GM12878 (cell line): ENCODE measurements around the gene GPR17. TPM values are rescaled to one million over a fixed set of nuclear protein-coding genes. Genes with fewer than 3 reads are reported as not detected.
A peak's percentile ranks its signal among the peaks of the same experiment; 100 is the strongest.

Source experiments
- ATF7 ChIP-seq: fragments of 450-650 bp; IDR thresholded peaks from 2 replicates; pipeline ENCODE4 v1.6.1; 2016; ENCODE audit warnings: low read depth, mild to moderate bottlenecking
- BACH1 ChIP-seq: fragments of 450-650 bp; IDR thresholded peaks from 2 replicates; pipeline ENCODE4 v1.6.1; 2017; ENCODE audit warnings: mild to moderate bottlenecking, borderline replicate concordance
- BCL3 ChIP-seq: IDR thresholded peaks from 2 replicates; pipeline ENCODE4 v1.6.1; 2011; ENCODE audit warnings: borderline replicate concordance, low read depth, mild to moderate bottlenecking, moderate library complexity, low read length; ENCODE audit not compliant: insufficient read depth, poor library complexity, severe bottlenecking
- CHD1 ChIP-seq: IDR thresholded peaks from 2 replicates; pipeline ENCODE4 v1.6.1; 2012; ENCODE audit warnings: low read depth, low read length, improper control_type of control experiment
- EGR1 ChIP-seq, 2 experiments: IDR thresholded peaks; 1 replicate in 1 of 2; 2 replicates in 1 of 2; pipeline ENCODE4 v1.6.1; 2011 to 2012; ENCODE audit warnings: low read depth in 2 of 2, low read length in 2 of 2, borderline replicate concordance in 1 of 2, mild to moderate bottlenecking in 1 of 2, moderate library complexity in 1 of 2
- KLF5 ChIP-seq: fragments of 450-650 bp; IDR thresholded peaks from 2 replicates; pipeline ENCODE4 v1.6.1; 2014; ENCODE audit warnings: mild to moderate bottlenecking; ENCODE audit not compliant: partially characterized antibody
- MAX ChIP-seq: IDR thresholded peaks from 2 replicates; pipeline ENCODE4 v1.6.1; 2012; ENCODE audit warnings: low read depth, low read length, improper control_type of control experiment
- NFYB ChIP-seq: IDR thresholded peaks from 2 replicates; pipeline ENCODE4 v1.6.1; 2011; ENCODE audit warnings: low read depth, mild to moderate bottlenecking, low read length, improper control_type of control experiment, moderate library complexity; ENCODE audit not compliant: insufficient read depth
- PBX3 ChIP-seq: IDR thresholded peaks from 2 replicates; pipeline ENCODE4 v1.6.1; 2011; ENCODE audit warnings: mild to moderate bottlenecking, low read depth, low read length, moderate library complexity; ENCODE audit not compliant: insufficient replicate concordance
- RELA ChIP-seq: fragments of 450-650 bp; IDR thresholded peaks from 2 replicates; pipeline ENCODE4 v1.8.0; 2014; ENCODE audit warnings: borderline replicate concordance; ENCODE audit not compliant: partially characterized antibody
- RFX5 ChIP-seq: IDR thresholded peaks from 2 replicates; pipeline ENCODE4 v1.6.1; 2011; ENCODE audit warnings: low read depth, low read length, improper control_type of control experiment
- SMAD5 ChIP-seq: IDR thresholded peaks from 2 replicates; pipeline ENCODE4 v1.6.1; 2016; ENCODE audit warnings: antibody characterized with exemption, low read depth
- SPI1 ChIP-seq: IDR thresholded peaks from 2 replicates; pipeline ENCODE4 v1.6.1; 2011; ENCODE audit warnings: low read depth, mild to moderate bottlenecking, low read length, moderate library complexity, borderline replicate concordance; ENCODE audit not compliant: insufficient read depth
- SREBF2 ChIP-seq: IDR thresholded peaks from 2 replicates; pipeline ENCODE4 v1.6.1; 2012; ENCODE audit warnings: mild to moderate bottlenecking, low read length
- SRF ChIP-seq, 2 experiments: IDR thresholded peaks; 2 replicates each; pipeline ENCODE4 v1.6.1; 2011; ENCODE audit warnings: low read depth in 2 of 2, low read length in 2 of 2, mild to moderate bottlenecking in 1 of 2, moderate library complexity in 1 of 2
- TAF1 ChIP-seq: IDR thresholded peaks from 2 replicates; pipeline ENCODE4 v1.6.1; 2011; ENCODE audit warnings: mild to moderate bottlenecking, low read depth, low read length, borderline replicate concordance
- TCF12 ChIP-seq: IDR thresholded peaks from 2 replicates; pipeline ENCODE4 v1.6.1; 2011; ENCODE audit warnings: low read depth, mild to moderate bottlenecking, low read length
- YY1 ChIP-seq: IDR thresholded peaks from 2 replicates; pipeline ENCODE4 v1.6.1; 2011; ENCODE audit warnings: low read depth, mild to moderate bottlenecking, low read length
- ZBED1 ChIP-seq: IDR thresholded peaks from 2 replicates; pipeline ENCODE4 v1.6.1; 2016; ENCODE audit warnings: borderline replicate concordance
- ZBTB33 ChIP-seq: fragments of 450-650 bp; IDR thresholded peaks from 2 replicates; pipeline ENCODE4 v1.6.1; 2017; ENCODE audit warnings: mild to moderate bottlenecking
- ZNF592 ChIP-seq: fragments of 450-650 bp; IDR thresholded peaks from 2 replicates; pipeline ENCODE4 v1.6.1; 2017; ENCODE audit warnings: mild to moderate bottlenecking, moderate library complexity
- polyA plus RNA-seq, 11 experiments: library from polyadenylated mRNA; depleted of rRNA in 4 of 11; unstranded in 6 of 11; stranded (reverse) in 5 of 11; fragments of >200 nt; fragmentation: Nextera tagmentation in 4 of 11; fragmentation: Illumina TruSeq in 1 of 11; extraction: Ambion mirVana in 4 of 11; extraction: Trizol in 1 of 11; gene quantifications; 1 replicate in 1 of 11; 2 replicates in 10 of 11; pipeline versions ENCODE4 v1.2.1 to v1.2.3, GENCODE V29; 2011 to 2016; ENCODE audit warnings: inconsistent platforms in 2 of 11, missing spikeins in 2 of 11, low read depth in 1 of 11
- total RNA-seq, 4 experiments: library from RNA; depleted of rRNA in 3 of 4; stranded (reverse); fragments of >200 nt in 3 of 4; fragmentation: Illumina TruSeq in 1 of 4; extraction: Trizol in 1 of 4; gene quantifications; 2 replicates each; pipeline versions ENCODE4 v1.2.1 to v1.2.3, GENCODE V29; 2013 to 2021

GPR17 gene
- total and polyA plus RNA-seq, 10 of the 15 experiments (the other 5 are each of a cell fraction or from before 2014, with no cell fraction given): not detected

- peak; percentile 67 for TF ChIP-seq RELA
- peak; percentile 98 for TF ChIP-seq TAF1
- 0 out of 2 replicates have a peak, but pooled peaks have one; percentile 2 for TF ChIP-seq CHD1
- TF ChIP-seq SPI1: 0 out of 2 replicates have a peak, but pooled peaks have one; percentile 25
- TF ChIP-seq SRF (IDR thresholded peaks at IDR 0.05; ENCODE audit: low read depth in 2 of 2, low read length in 2 of 2): 0 out of 4 replicates have a peak, but pooled peaks of 1 of the 2 experiments have one; percentile 17
- TF ChIP-seq NFYB: peak; percentile 86
- peak; percentile 50; the same call in 1 of the 2 replicates for TF ChIP-seq RFX5
- TF ChIP-seq YY1: peak; percentile 99
- TF ChIP-seq PBX3: no peak
- TF ChIP-seq ZNF592: no peak
- 0 out of 2 replicates have a peak, but pooled peaks have one; percentile 10 for TF ChIP-seq SREBF2
- TF ChIP-seq EGR1 (IDR thresholded peaks at IDR 0.05; ENCODE audit: borderline replicate concordance in 1 of 2, low read depth in 2 of 2, low read length in 2 of 2): peak in 1 of 2 experiments; percentile 4; a peak in 1 of 3 replicates
- peak; percentile 16; the same call in 1 of the 2 replicates for TF ChIP-seq BACH1
- TF ChIP-seq BCL3: peak; percentile 53
- peak; percentile 82; the same call in 1 of the 2 replicates for TF ChIP-seq SMAD5
- peak; percentile 56 for TF ChIP-seq KLF5
- TF ChIP-seq ZBTB33: no peak
- peak; percentile 76; the same call in 1 of the 2 replicates for TF ChIP-seq TCF12
- no peak for TF ChIP-seq ATF7
- no peak for TF ChIP-seq ZBED1
- TF ChIP-seq MAX: 0 out of 2 replicates have a peak, but pooled peaks have one; percentile 17
Measured at GRCh38 chr2:127701193-127701650, 55.3 kb downstream of the GPR17 start, which contains the start of gene SFT2D3 (continued).
